Colonic mucosa (tissue), 4 donors: ENCODE measurements around the gene EVA1B. TPM values are rescaled to one million over a fixed set of nuclear protein-coding genes. Genes with fewer than 3 reads are reported as not detected.

Experiments
- DNase-seq: peaks from one replicate; pipeline ENCODE4 v3.0.0-alpha.2; 2020
- H3K27ac ChIP-seq: fragments of 200-600 bp; one replicate; pipeline ENCODE4 v1.8.0; 2021
- H3K27me3 ChIP-seq: fragments of 200-600 bp; one replicate; pipeline ENCODE4 v1.8.0; 2021
- H3K36me3 ChIP-seq: fragments of 200-600 bp; one replicate; pipeline ENCODE4 v1.8.0; 2021
- H3K4me1 ChIP-seq: fragments of 200-600 bp; one replicate; pipeline ENCODE4 v1.8.0; 2021; ENCODE audit warnings: mild to moderate bottlenecking
- H3K4me3 ChIP-seq: fragments of 200-600 bp; one replicate; pipeline ENCODE4 v1.8.0; 2021
- H3K9ac ChIP-seq, 2 donors: one replicate each; pipeline ENCODE4 v1.7.0; 2013; ENCODE audit warnings: control low read depth in 2 of 2, low read depth in 2 of 2, low read length in 2 of 2
- H3K9me3 ChIP-seq: fragments of 200-600 bp; one replicate; pipeline ENCODE4 v1.8.0; 2021
- intact Hi-C: fragments of 100-400 bp; cut with DNase I; formaldehyde crosslinking; loops from one replicate; pipeline ENCODE4 v1.14.1; 2022
- total RNA-seq, 2 donors: library from RNA; stranded (reverse); fragmentation: NEBNext Ultra II Directional in 1 of 2; extraction: Animal tissue kit (Norgen Biotek cat#: 25700) in 1 of 2; gene quantifications; one replicate each; pipeline ENCODE4 v1.2.1, GENCODE V29; 2021
- TF ChIP-seq, protein P1 (sequence below): fragments of 200-600 bp; IDR thresholded peaks from one replicate; pipeline ENCODE4 v1.8.0; 2022; ENCODE audit warnings: antibody characterized with exemption, mild to moderate bottlenecking
- donor health status: healthy.
- donor health status: DM: no; HTN: no; CAD: no.
- donor health status: DM: no; HTN: no; CAD: no.

EVA1B gene, protein sequence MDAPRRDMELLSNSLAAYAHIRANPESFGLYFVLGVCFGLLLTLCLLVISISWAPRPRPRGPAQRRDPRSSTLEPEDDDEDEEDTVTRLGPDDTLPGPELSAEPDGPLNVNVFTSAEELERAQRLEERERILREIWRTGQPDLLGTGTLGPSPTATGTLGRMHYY
- 1 to 10 TPM; 5.3 to 8.7 TPM for total RNA-seq

DNA sequence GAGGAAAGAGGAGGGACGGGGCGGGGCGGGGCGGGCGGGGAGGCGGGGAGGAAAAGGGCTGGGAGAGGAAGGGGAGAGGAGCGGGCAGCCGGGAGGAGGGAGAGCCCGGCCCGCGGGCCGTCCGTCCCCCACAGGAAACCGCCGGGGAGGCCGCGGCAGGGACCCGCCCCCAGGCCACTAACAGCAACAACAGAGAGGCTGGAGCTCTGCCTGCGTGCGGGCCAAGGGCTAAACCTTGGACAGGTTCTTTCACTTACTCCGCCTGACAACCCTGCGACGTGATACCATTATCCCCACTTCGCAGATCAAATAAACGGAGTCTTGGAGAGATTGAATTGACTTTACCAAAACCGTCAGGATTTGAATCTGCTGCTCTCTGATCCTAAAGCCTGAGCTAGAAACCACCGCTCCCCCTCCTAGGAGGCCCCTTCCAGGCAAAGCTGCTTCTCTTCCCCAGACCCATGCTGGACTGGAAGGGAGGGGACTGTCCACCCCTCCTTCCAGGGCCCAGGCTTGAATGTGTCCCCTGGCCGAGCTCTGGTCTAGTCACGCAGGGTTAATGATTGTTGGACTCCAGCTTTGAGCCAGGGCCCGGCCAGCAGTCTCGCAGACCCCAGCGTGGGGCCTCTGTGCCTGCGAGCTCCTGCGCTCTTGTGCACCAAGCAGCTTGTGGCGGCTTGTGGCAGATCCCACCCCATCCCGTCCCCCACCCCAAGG, at the start of gene EVA1B:
EVA1B (minus strand) TSS at position 10 of the 717 bp plus-strand sequence. CDS start 608 bp downstream, outside the sequence.
- Histone ChIP-seq H3K9me3 (no peaks in the 10 kb centered on the region), H3K36me3 (no peaks in the 10 kb centered on the region), H3K9ac (peak within 1 kb of the TSS; percentile 70 to 81), H3K27me3 (no peaks in the 10 kb centered on the region), H3K27ac (peak within 1 kb of the TSS; percentile 59), H3K4me1 (peaks cover 16% of the 10 kb centered on the region), H3K4me3 (peak within 1 kb of the TSS; percentile 39)
- TF ChIP-seq, protein P1, sequence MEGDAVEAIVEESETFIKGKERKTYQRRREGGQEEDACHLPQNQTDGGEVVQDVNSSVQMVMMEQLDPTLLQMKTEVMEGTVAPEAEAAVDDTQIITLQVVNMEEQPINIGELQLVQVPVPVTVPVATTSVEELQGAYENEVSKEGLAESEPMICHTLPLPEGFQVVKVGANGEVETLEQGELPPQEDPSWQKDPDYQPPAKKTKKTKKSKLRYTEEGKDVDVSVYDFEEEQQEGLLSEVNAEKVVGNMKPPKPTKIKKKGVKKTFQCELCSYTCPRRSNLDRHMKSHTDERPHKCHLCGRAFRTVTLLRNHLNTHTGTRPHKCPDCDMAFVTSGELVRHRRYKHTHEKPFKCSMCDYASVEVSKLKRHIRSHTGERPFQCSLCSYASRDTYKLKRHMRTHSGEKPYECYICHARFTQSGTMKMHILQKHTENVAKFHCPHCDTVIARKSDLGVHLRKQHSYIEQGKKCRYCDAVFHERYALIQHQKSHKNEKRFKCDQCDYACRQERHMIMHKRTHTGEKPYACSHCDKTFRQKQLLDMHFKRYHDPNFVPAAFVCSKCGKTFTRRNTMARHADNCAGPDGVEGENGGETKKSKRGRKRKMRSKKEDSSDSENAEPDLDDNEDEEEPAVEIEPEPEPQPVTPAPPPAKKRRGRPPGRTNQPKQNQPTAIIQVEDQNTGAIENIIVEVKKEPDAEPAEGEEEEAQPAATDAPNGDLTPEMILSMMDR = no peak
- intact Hi-C loops = no loop called here
- peak; percentile 75 for DNase-seq

DNA sequence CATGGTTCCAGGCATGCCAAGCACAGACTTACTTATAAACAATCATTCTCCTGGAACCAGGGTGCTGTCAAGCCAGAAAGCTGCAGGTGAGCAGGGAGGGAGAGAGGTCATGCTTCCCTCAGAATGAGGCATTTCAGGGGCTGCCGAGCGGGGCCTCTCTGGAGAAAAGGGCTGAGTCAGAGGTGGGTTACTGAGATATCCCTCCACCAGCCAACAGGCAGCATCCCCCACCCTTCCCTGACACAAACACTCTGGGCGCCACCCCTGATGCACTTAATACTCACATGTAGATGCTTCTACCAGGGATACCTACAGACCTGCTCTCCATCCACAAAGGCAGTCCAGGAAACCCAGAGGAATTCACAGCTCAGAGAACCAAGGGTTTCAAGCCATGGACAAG, 49.2 kb upstream of the EVA1B start:
- no peaks in the 10 kb centered on the region for H3K27me3 ChIP-seq
- no peaks in the 10 kb centered on the region for H3K9me3 ChIP-seq
- no peaks in the 10 kb centered on the region for H3K36me3 ChIP-seq
- TF ChIP-seq, protein P1 = no peak
- H3K9ac ChIP-seq = no peak overlapping the region
- intact Hi-C loops = no loop called here
- no peak for DNase-seq
- peaks cover 39% of the 10 kb centered on the region for H3K4me1 ChIP-seq
- H3K27ac ChIP-seq = peak overlapping the region; percentile 95
- no peak overlapping the region for H3K4me3 ChIP-seq

DNA sequence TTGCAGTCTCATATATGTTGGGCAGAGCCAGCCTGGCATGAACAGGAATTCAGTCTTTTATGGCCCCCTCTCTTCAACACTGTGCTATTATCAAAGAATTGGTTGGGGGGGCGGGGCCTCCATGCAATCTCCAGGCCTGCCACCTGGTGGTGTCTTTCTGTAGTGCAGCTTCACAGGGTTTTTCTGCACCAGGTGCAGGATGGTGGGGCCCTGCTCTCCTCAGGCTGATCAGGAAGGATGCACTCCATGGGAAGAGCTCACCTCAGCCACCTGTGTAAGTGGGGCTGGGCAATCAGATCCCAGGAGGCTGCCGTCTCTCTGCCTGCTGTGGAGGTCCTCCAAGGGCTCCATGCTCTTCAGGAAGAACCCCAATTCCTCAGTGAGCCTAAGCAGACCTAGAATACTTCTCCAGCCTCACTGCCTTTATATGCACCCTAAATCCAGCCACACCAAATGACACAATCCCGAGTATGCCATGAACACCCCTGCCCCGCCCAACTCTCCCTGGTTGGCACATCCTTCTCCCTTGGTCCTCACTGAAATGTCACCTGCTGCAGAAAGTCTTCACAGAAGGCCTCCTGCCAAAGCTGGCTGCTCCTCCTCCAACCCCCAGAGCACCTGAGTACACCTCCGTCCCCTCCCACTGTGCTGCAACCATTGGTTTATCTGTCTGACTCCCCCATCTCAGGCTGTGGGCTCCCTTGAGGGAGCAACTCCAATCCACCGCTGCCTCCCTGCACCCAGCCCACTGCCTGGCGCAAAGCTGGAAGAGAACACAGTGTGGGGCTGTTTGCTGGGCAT, 45.8 kb upstream of the EVA1B start:
- peak overlapping the region in 1 of 2 donors; percentile 29 for H3K9ac ChIP-seq
- no peaks in the 10 kb centered on the region for H3K36me3 ChIP-seq
- peak; percentile 92 for DNase-seq
- H3K9me3 ChIP-seq = no peaks in the 10 kb centered on the region
- intact Hi-C loops = no loop called here
- peaks cover 39% of the 10 kb centered on the region for H3K4me1 ChIP-seq
- TF ChIP-seq, protein P1 = peak; percentile 92
- peak overlapping the region; percentile 10 for H3K27ac ChIP-seq
- H3K27me3 ChIP-seq = no peaks in the 10 kb centered on the region
- no peak overlapping the region for H3K4me3 ChIP-seq

DNA sequence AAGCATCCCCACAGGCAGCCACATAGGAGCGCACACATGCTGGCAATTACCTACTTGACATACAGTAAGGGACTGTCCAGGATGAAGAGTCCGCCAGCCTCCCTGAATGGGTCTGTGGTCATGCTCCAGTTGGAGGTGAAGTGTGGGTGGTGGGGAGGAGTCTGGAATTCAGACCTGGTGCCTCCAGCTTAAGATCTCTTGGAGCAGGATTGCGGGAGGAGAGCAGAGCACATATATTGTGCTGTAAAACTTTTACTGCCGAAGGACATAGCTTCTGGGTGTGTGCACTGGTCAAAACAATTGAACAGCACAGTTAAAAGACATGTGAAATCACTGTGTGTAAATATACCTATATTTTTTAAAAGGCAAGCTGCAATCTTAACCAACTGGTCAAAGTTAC, 44.4 kb upstream of the EVA1B start:
- Histone ChIP-seq H3K9ac (peak overlapping the region in 1 of 2 donors; percentile 57), H3K4me3 (no peak overlapping the region), H3K36me3 (no peaks in the 10 kb centered on the region), H3K9me3 (no peaks in the 10 kb centered on the region), H3K4me1 (peaks cover 30% of the 10 kb centered on the region), H3K27ac (peak overlapping the region; percentile 57), H3K27me3 (no peaks in the 10 kb centered on the region)
- TF ChIP-seq, protein P1 = no peak
- intact Hi-C loops = no loop called here
- DNase-seq = no peak

DNA sequence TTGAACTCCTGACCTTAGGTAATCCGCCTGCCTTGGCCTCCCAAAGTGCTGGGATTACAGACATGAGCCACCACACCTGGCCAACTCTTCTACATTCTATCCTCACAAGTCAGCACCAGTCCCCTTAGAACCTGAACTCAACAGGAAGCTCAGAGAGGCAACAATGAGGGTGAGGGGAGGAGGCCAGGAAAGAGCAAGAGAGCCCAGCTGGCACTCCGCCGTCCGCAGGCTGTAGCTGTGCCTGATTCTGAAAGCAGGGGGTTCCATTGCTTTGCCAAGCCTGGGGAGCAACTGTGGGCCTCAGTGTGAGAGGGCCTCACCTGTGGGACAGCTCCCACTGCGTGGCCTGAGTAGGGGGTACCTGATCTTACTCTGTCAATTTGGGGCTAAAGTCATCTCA, 43.6 kb upstream of the EVA1B start:
- intact Hi-C loops = no loop called here
- Histone ChIP-seq H3K4me3 (no peak overlapping the region), H3K27me3 (no peaks in the 10 kb centered on the region), H3K9me3 (no peaks in the 10 kb centered on the region), H3K9ac (no peak overlapping the region), H3K27ac (no peak overlapping the region), H3K36me3 (no peaks in the 10 kb centered on the region), H3K4me1 (peaks cover 30% of the 10 kb centered on the region)
- DNase-seq = no peak
- TF ChIP-seq, protein P1 = no peak
